ENCODE results near the gene ANGEL1.

Gene ANGEL1

GRCh38 chr14:76781648-76782051, 31.0 kb downstream of the ANGEL1 start:
- Histone ChIP-seq H3K4me1 (ENCODE audit: control insufficient read depth, insufficient read depth, low read length) (no peaks in the 10 kb centered on the region), H3K27me3 (ENCODE audit: control insufficient read depth, insufficient read depth, low read length) (no peaks in the 10 kb centered on the region), H3K36me3 (ENCODE audit: control insufficient read depth, insufficient read depth, low read length) (peaks cover 16% of the 10 kb centered on the region), H3K4me3 (ENCODE audit: low read length) (no peak overlapping the region), H3K9ac (ENCODE audit: low read length) (no peak overlapping the region), H3K27ac (ENCODE audit: low read depth, low read length) (no peak overlapping the region)

- no peak overlapping the region for H3K27ac ChIP-seq (ENCODE audit: low read depth, low read length)
- no peak overlapping the region for H3K9ac ChIP-seq (ENCODE audit: low read length)
- no peak overlapping the region for H3K4me3 ChIP-seq (ENCODE audit: low read length)
- no peaks in the 10 kb centered on the region for H3K4me1 ChIP-seq (ENCODE audit: control insufficient read depth, insufficient read depth, low read length)
- H3K36me3 ChIP-seq (ENCODE audit: control insufficient read depth, insufficient read depth, low read length) = peaks cover 12% of the 10 kb centered on the region
- no peaks in the 10 kb centered on the region for H3K27me3 ChIP-seq (ENCODE audit: control insufficient read depth, insufficient read depth, low read length)
Measured at GRCh38 chr14:76780875-76781647, 31.6 kb downstream of the ANGEL1 start.

GRCh38 chr14:76780360-76780759, 32.3 kb downstream of the ANGEL1 start:
- no peak overlapping the region for H3K9ac ChIP-seq (ENCODE audit: low read length)
- H3K4me1 ChIP-seq (ENCODE audit: control insufficient read depth, insufficient read depth, low read length) = no peaks in the 10 kb centered on the region
- no peak overlapping the region for H3K4me3 ChIP-seq (ENCODE audit: low read length)
- peaks cover 12% of the 10 kb centered on the region for H3K36me3 ChIP-seq (ENCODE audit: control insufficient read depth, insufficient read depth, low read length)
- H3K27ac ChIP-seq (ENCODE audit: low read depth, low read length) = no peak overlapping the region
- H3K27me3 ChIP-seq (ENCODE audit: control insufficient read depth, insufficient read depth, low read length) = no peaks in the 10 kb centered on the region

- Histone ChIP-seq H3K9ac (ENCODE audit: low read length) (no peak overlapping the region), H3K36me3 (ENCODE audit: control insufficient read depth, insufficient read depth, low read length) (peaks cover 12% of the 10 kb centered on the region), H3K27ac (ENCODE audit: low read depth, low read length) (no peak overlapping the region)
Measured at GRCh38 chr14:76780058-76780345, 32.7 kb downstream of the ANGEL1 start.

DNA sequence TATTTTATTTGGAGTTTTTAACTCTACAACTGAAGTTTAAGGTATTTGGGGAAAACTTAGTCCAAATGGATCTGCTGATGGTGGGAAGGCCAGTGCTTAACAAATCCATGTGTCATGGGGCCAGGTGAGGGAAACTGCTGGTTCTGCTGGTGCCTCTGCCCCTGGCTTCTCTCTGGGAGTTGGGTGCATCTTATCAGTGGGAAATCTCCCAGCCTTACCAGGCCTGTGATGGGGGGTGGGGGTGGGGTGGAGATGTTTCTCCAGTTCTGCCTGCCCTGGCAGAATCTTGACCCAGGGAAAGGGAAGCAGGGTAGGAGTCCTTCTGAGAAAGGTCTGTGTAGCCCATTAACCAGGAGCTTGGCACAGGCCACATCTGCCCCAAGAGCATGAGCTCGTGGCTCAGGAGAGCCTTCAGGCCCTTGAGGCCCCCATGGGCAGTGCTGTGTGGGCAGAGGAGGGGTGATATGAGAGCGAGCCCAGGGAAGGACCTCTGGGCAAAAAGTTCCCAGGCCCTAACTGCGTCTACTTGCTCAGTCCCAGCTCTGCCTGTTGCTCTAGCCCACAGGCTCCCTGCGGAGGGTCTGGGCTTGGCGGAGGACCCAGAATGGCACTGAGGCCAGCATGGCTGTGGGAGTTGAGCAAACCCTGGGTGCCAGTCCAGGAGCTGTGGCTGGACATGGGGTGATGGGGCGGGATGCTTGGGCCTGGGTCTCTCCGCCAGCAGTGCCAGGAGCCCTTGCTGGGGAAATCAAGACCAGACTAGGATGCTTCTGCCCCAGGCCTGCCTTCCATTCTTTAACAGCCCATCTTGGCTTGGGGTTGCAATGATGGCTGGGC, 33.2 kb downstream of the ANGEL1 start:
- no peak overlapping the region for H3K9ac ChIP-seq (ENCODE audit: low read length)
- no peak overlapping the region for H3K27ac ChIP-seq (ENCODE audit: low read depth, low read length)
- no peak overlapping the region for H3K4me3 ChIP-seq (ENCODE audit: low read length)
- peaks cover 12% of the 10 kb centered on the region for H3K36me3 ChIP-seq (ENCODE audit: control insufficient read depth, insufficient read depth, low read length)
- H3K27me3 ChIP-seq (ENCODE audit: control insufficient read depth, insufficient read depth, low read length) = no peaks in the 10 kb centered on the region
- no peaks in the 10 kb centered on the region for H3K4me1 ChIP-seq (ENCODE audit: control insufficient read depth, insufficient read depth, low read length)

More at GRCh38 chr14:76780058-76780345, 32.7 kb downstream of the ANGEL1 start:
- Histone ChIP-seq H3K27me3 (ENCODE audit: control insufficient read depth, insufficient read depth, low read length) (no peaks in the 10 kb centered on the region), H3K4me1 (ENCODE audit: control insufficient read depth, insufficient read depth, low read length) (no peaks in the 10 kb centered on the region), H3K4me3 (ENCODE audit: low read length) (no peak overlapping the region)

DNA sequence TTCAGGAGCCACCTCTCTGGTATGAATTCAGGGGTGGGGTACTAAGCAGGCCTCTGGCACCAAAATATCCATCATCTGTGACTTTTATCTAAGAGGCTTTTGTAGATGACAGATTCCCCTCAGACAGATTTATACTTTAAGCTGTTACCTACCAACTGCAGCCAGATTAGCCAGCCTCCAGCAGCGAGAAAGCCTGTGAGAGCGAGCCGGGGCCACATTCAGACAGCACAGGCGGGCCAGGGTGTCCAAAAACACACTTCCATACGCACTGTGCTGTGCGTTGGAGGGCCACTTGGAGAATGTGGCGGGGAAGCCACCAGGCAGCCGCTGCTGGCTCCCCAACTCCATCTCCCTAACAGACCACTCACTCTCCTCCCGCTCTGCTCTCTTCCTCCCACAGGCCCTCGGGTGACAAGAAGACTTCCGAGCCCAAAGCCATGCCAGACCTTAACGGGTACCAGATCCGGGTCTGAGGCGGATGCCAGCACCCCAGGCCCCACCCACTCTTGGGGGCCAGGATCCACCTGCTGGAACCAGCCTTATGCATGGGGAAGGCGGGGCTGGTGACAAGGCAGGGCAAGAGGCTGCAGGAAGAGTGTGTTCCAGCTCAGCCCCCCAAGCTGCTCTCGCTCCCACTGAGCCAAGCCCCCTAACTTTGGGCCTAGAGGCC, 34.0 kb downstream of the ANGEL1 start:
- H3K4me1 ChIP-seq (ENCODE audit: control insufficient read depth, insufficient read depth, low read length) = no peaks in the 10 kb centered on the region
- H3K27ac ChIP-seq (ENCODE audit: low read depth, low read length) = no peak overlapping the region
- peaks cover 12% of the 10 kb centered on the region for H3K36me3 ChIP-seq (ENCODE audit: control insufficient read depth, insufficient read depth, low read length)
- peaks cover 2% of the 10 kb centered on the region for H3K27me3 ChIP-seq (ENCODE audit: control insufficient read depth, insufficient read depth, low read length)
- no peak overlapping the region for H3K9ac ChIP-seq (ENCODE audit: low read length)
- H3K4me3 ChIP-seq (ENCODE audit: low read length) = no peak overlapping the region

- Histone ChIP-seq H3K36me3 (ENCODE audit: control insufficient read depth, insufficient read depth, low read length) (peaks cover 12% of the 10 kb centered on the region), H3K9ac (ENCODE audit: low read length) (no peak overlapping the region), H3K4me3 (ENCODE audit: low read length) (no peak overlapping the region), H3K27me3 (ENCODE audit: control insufficient read depth, insufficient read depth, low read length) (peaks cover 2% of the 10 kb centered on the region), H3K27ac (ENCODE audit: low read depth, low read length) (no peak overlapping the region), H3K4me1 (ENCODE audit: control insufficient read depth, insufficient read depth, low read length) (no peaks in the 10 kb centered on the region)
Measured at GRCh38 chr14:76777721-76778120, 35.0 kb downstream of the ANGEL1 start.

- H3K36me3 ChIP-seq (ENCODE audit: control insufficient read depth, insufficient read depth, low read length) = peaks cover 4% of the 10 kb centered on the region
Measured at GRCh38 chr14:76776428-76777251, 36.0 kb downstream of the ANGEL1 start.

DNA sequence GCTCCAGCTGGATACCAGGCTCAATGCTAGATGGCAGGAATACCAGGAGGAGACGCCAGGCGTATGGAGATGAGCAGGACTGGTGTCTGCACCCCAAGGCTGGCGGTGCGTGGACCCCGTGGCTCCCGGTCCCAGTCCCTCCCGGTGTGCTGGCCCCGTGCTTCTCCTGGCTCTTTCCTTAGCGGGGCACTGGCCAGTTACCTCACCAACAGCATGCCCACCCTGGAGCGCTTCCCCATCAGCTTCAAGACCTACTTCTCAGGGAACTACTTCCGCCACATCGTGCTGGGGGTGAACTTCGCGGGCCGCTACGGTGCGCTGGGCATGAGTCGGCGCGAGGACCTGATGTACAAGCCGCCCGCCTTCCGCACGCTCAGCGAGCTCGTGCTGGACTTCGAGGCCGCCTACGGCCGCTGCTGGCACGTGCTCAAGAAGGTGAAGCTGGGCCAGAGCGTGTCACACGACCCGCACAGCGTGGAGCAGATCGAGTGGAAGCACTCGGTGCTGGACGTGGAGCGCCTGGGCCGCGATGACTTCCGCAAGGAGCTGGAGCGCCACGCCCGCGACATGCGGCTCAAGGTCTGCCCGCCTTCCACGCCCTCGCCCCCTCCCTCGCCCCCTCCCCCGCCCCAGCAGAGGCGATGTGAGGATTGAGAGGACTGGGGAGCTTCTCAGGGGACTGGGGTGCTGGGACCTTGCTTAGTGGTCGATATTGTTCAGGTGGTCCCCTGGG, 36.8 kb downstream of the ANGEL1 start:
- H3K36me3 ChIP-seq (ENCODE audit: control insufficient read depth, insufficient read depth, low read length) = no peaks in the 10 kb centered on the region
- no peak overlapping the region for H3K4me3 ChIP-seq (ENCODE audit: low read length)
- H3K27me3 ChIP-seq (ENCODE audit: control insufficient read depth, insufficient read depth, low read length) = peaks cover 2% of the 10 kb centered on the region
- no peak overlapping the region for H3K27ac ChIP-seq (ENCODE audit: low read depth, low read length)
- H3K9ac ChIP-seq (ENCODE audit: low read length) = no peak overlapping the region
- H3K4me1 ChIP-seq (ENCODE audit: control insufficient read depth, insufficient read depth, low read length) = peaks cover 4% of the 10 kb centered on the region

More at GRCh38 chr14:76776428-76777251, 36.0 kb downstream of the ANGEL1 start:
- Histone ChIP-seq H3K27ac (ENCODE audit: low read depth, low read length) (no peak overlapping the region), H3K4me1 (ENCODE audit: control insufficient read depth, insufficient read depth, low read length) (peaks cover 4% of the 10 kb centered on the region), H3K9ac (ENCODE audit: low read length) (no peak overlapping the region), H3K4me3 (ENCODE audit: low read length) (no peak overlapping the region), H3K27me3 (ENCODE audit: control insufficient read depth, insufficient read depth, low read length) (peaks cover 2% of the 10 kb centered on the region)

DNA sequence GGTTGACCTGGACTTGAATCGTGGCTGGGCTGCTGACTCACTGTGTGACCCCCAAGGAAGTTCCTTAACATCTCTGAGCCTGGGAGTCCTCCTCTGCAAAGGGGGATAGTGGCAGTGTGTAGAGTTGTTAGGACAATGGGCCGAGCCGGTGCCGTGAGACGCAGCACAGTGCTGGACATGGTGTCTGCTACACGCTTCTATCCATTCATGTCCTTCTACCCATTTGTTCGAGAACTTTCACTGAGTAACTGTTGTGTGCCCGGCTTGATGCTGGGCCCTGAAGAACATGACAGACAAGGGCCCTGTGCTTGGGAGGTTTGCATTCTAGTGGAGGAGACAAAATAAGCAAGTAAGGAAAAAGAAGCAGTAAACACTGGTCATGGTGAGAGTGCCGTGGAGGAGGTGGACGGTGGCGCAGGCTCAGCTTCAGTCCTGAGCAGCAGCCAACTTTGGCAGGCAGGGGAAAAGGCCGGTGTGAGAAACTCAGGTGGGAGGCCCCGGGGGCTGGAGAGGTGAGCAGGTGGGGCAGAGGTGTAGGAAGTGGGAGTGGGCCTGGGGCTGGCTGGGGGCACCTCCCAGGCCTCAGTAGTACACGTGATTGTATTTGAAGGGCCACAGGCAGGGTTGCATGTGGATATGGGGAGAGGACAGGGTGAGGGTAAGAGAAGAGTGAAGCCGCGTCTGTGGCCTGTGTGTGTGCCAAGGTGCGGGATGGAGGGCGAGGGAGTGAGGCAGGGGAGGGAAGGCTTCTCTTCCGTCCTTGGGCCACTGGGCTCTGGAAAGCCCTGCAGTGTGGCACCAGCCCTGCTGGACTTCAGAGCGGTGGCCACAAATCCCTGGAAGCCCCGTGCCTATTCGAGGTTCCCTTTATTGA, 37.6 kb downstream of the ANGEL1 start:
- Histone ChIP-seq H3K4me3 (ENCODE audit: low read length) (no peak overlapping the region), H3K4me1 (ENCODE audit: control insufficient read depth, insufficient read depth, low read length) (peaks cover 4% of the 10 kb centered on the region), H3K9ac (ENCODE audit: low read length) (no peak overlapping the region), H3K27ac (ENCODE audit: low read depth, low read length) (no peak overlapping the region), H3K36me3 (ENCODE audit: control insufficient read depth, insufficient read depth, low read length) (no peaks in the 10 kb centered on the region), H3K27me3 (ENCODE audit: control insufficient read depth, insufficient read depth, low read length) (peaks cover 2% of the 10 kb centered on the region)

All from rectal smooth muscle tissue (tissue), 1 donor.